ENCODE results near the gene SLC1A4. TPM values are rescaled to one million over a fixed set of nuclear protein-coding genes. Genes with fewer than 3 reads are reported as not detected.
"Not testable (repeated sequence)": the region's sequence is repeated elsewhere in the genome, so short reads cannot be mapped to it uniquely, and the experiment has no call there.

The SLC1A4 gene
- total RNA-seq, 1 donor from 2014 or later = 45.9 TPM

DNA sequence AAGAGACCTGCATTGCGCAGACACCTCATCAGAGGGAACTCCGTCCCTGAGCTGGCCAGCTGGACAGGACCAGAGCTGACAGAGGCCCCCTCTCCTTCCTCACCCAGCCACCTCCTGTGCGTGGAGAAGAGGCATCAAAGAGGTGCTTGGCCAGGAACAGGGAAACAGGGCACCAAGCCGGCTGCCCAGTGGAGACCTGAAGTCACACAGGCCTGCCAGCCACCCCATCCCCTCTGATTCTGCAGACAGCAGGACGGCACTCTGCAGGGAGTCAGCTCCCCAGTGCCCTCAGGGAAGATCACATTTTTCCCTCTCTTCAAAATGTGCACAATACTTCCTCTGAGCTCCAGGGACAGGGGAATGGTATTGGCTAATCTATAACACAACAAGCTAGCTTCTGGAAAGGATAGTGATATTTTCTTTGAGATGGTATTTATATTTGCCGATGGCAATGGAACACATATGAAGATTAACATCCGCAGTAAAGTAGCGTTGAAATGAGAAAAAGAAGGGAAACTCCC, 30.5 kb downstream of the SLC1A4 start:
- Histone ChIP-seq H3K27ac (ENCODE audit: low read depth, low read length) (no peak overlapping the region), H2AFZ (ENCODE audit: low read depth, low read length) (no peak overlapping the region), H3K4me3 (ENCODE audit: insufficient read depth, low read depth, low read length) (no peak overlapping the region), H4K20me1 (ENCODE audit: insufficient read depth, low read length) (no peaks in the 10 kb centered on the region), H3K36me3 (ENCODE audit: insufficient read depth, low read length) (peaks cover 2% of the 10 kb centered on the region), H3K9ac (ENCODE audit: low read length) (no peak overlapping the region), H3K4me1 (ENCODE audit: insufficient read depth, low read length) (peaks cover 13% of the 10 kb centered on the region), H3K79me2 (ENCODE audit: insufficient read depth, low read length) (no peaks in the 10 kb centered on the region), H3K9me3 (ENCODE audit: insufficient read depth, low read depth, low read length) (no peaks in the 10 kb centered on the region), H3K4me2 (ENCODE audit: low read length) (no peak overlapping the region), H3K27me3 (ENCODE audit: insufficient read depth, low read length) (no peaks in the 10 kb centered on the region)
- FAIRE-seq (no peak), DNase-seq (ENCODE audit: low read depth) (no peak)
- Mint-ChIP-seq H3K4me1 (ENCODE audit: low read depth, unreplicated experiment) (peaks cover 28% of the 10 kb centered on the region), H3K36me3 (ENCODE audit: low read depth, unreplicated experiment) (peaks cover 49% of the 10 kb centered on the region), H3K4me3 (ENCODE audit: unreplicated experiment) (no peak overlapping the region), H3K27ac (ENCODE audit: unreplicated experiment) (no peak overlapping the region), H3K9me3 (ENCODE audit: unreplicated experiment) (no peaks in the 10 kb centered on the region), H3K27me3 (ENCODE audit: low read depth, unreplicated experiment) (no peaks in the 10 kb centered on the region)
- no peak for TF ChIP-seq EZH2 (IDR thresholded peaks at IDR 0.05; ENCODE audit: insufficient read depth, low read length)
- TF ChIP-seq CTCF (IDR thresholded peaks at IDR 0.05; ENCODE audit: insufficient read depth, low read depth, low read length) = no peak

GRCh38 chr2:65020251-65020650, 31.1 kb downstream of the SLC1A4 start:
- not testable (repeated sequence) for H3K27ac Mint-ChIP-seq (ENCODE audit: unreplicated experiment); H3K4me2 ChIP-seq (ENCODE audit: low read length); FAIRE-seq; H3K27me3 Mint-ChIP-seq (ENCODE audit: low read depth, unreplicated experiment); H3K9ac ChIP-seq (ENCODE audit: low read length); H2AFZ ChIP-seq (ENCODE audit: low read depth, low read length); H3K4me3 Mint-ChIP-seq (ENCODE audit: unreplicated experiment); H4K20me1 ChIP-seq (ENCODE audit: insufficient read depth, low read length); DNase-seq (ENCODE audit: low read depth); H3K36me3 ChIP-seq (ENCODE audit: insufficient read depth, low read length); H3K9me3 ChIP-seq (ENCODE audit: insufficient read depth, low read depth, low read length); H3K27me3 ChIP-seq (ENCODE audit: insufficient read depth, low read length); H3K79me2 ChIP-seq (ENCODE audit: insufficient read depth, low read length); H3K27ac ChIP-seq (ENCODE audit: low read depth, low read length); H3K9me3 Mint-ChIP-seq (ENCODE audit: unreplicated experiment); H3K4me3 ChIP-seq (ENCODE audit: insufficient read depth, low read depth, low read length)
- peaks cover 49% of the 10 kb centered on the region for H3K36me3 Mint-ChIP-seq (ENCODE audit: low read depth, unreplicated experiment)
- peaks cover 25% of the 10 kb centered on the region for H3K4me1 Mint-ChIP-seq (ENCODE audit: low read depth, unreplicated experiment)
- peaks cover 14% of the 10 kb centered on the region for H3K4me1 ChIP-seq (ENCODE audit: insufficient read depth, low read length)

GRCh38 chr2:65020943-65021528, 31.8 kb downstream of the SLC1A4 start:
- H3K27ac ChIP-seq (ENCODE audit: low read depth, low read length) = no peak overlapping the region
- FAIRE-seq (no peak), DNase-seq (ENCODE audit: low read depth) (no peak)
- Mint-ChIP-seq H3K27ac (ENCODE audit: unreplicated experiment) (no peak overlapping the region), H3K36me3 (ENCODE audit: low read depth, unreplicated experiment) (peaks cover 45% of the 10 kb centered on the region), H3K9me3 (ENCODE audit: unreplicated experiment) (no peaks in the 10 kb centered on the region), H3K27me3 (ENCODE audit: low read depth, unreplicated experiment) (no peaks in the 10 kb centered on the region), H3K4me3 (ENCODE audit: unreplicated experiment) (no peak overlapping the region), H3K4me1 (ENCODE audit: low read depth, unreplicated experiment) (peaks cover 22% of the 10 kb centered on the region)
- H4K20me1 ChIP-seq (ENCODE audit: insufficient read depth, low read length) = no peaks in the 10 kb centered on the region
- TF ChIP-seq EZH2 (IDR thresholded peaks at IDR 0.05; ENCODE audit: insufficient read depth, low read length) = no peak
- no peak for TF ChIP-seq CTCF (IDR thresholded peaks at IDR 0.05; ENCODE audit: insufficient read depth, low read depth, low read length)
- no peaks in the 10 kb centered on the region for H3K9me3 ChIP-seq (ENCODE audit: insufficient read depth, low read depth, low read length)
- H3K4me1 ChIP-seq (ENCODE audit: insufficient read depth, low read length) = peaks cover 13% of the 10 kb centered on the region
- no peak overlapping the region for H3K9ac ChIP-seq (ENCODE audit: low read length)
- H3K4me2 ChIP-seq (ENCODE audit: low read length) = no peak overlapping the region
- no peaks in the 10 kb centered on the region for H3K27me3 ChIP-seq (ENCODE audit: insufficient read depth, low read length)
- peaks cover 2% of the 10 kb centered on the region for H3K36me3 ChIP-seq (ENCODE audit: insufficient read depth, low read length)
- no peaks in the 10 kb centered on the region for H3K79me2 ChIP-seq (ENCODE audit: insufficient read depth, low read length)
- H2AFZ ChIP-seq (ENCODE audit: low read depth, low read length) = no peak overlapping the region
- H3K4me3 ChIP-seq (ENCODE audit: insufficient read depth, low read depth, low read length) = no peak overlapping the region
